ENCODE measurements around the gene PORCN.
A peak's percentile ranks its signal among the peaks of the same experiment; 100 is the strongest.

PORCN gene

GRCh38 chrX:48509245-48509590 lies 426 bp downstream of the PORCN start:
- no peaks in the 10 kb centered on the region for H4K20me1 ChIP-seq (ENCODE audit: insufficient read depth)
- no peak overlapping the region for H3K27ac ChIP-seq

DNA sequence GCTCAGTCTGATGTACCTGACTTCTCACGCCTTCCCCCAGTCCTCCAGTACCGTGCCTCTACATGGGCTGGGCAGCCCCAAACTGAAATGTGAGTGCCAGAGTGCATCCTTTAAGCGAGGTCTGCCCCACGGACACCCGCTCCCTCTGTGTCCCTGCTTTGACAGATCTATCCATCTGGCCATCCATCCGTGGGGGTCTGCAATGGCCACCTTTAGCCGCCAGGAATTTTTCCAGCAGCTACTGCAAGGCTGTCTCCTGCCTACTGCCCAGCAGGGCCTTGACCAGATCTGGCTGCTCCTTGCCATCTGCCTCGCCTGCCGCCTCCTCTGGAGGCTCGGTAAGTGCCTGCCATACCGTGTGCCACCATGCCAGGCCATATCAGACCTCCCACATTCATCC lies 827 bp downstream of the PORCN start:
- no peaks in the 10 kb centered on the region for H4K20me1 ChIP-seq (ENCODE audit: insufficient read depth)
- TF ChIP-seq, protein P1, sequence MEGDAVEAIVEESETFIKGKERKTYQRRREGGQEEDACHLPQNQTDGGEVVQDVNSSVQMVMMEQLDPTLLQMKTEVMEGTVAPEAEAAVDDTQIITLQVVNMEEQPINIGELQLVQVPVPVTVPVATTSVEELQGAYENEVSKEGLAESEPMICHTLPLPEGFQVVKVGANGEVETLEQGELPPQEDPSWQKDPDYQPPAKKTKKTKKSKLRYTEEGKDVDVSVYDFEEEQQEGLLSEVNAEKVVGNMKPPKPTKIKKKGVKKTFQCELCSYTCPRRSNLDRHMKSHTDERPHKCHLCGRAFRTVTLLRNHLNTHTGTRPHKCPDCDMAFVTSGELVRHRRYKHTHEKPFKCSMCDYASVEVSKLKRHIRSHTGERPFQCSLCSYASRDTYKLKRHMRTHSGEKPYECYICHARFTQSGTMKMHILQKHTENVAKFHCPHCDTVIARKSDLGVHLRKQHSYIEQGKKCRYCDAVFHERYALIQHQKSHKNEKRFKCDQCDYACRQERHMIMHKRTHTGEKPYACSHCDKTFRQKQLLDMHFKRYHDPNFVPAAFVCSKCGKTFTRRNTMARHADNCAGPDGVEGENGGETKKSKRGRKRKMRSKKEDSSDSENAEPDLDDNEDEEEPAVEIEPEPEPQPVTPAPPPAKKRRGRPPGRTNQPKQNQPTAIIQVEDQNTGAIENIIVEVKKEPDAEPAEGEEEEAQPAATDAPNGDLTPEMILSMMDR (conservative IDR thresholded peaks at IDR 0.05; ENCODE audit: low read depth, low read length), result no peak

More at GRCh38 chrX:48509245-48509590, 426 bp downstream of the PORCN start:
- H2AFZ ChIP-seq (ENCODE audit: low read depth), result peak overlapping the region; percentile 78; the same call in 1 of the 2 replicates
- H3K27me3 ChIP-seq (ENCODE audit: insufficient read depth, low read depth), result no peaks in the 10 kb centered on the region
- H3K4me1 ChIP-seq (ENCODE audit: low read depth, poor library complexity, severe bottlenecking), result peaks cover 3% of the 10 kb centered on the region
- peak overlapping the region; percentile 38 for H3K4me3 ChIP-seq (IDR thresholded peaks at IDR 0.05; ENCODE audit: insufficient read depth, low read depth, low read length)
- TF ChIP-seq, protein P1 (conservative IDR thresholded peaks at IDR 0.05; ENCODE audit: low read depth, low read length), result no peak
- H3K79me2 ChIP-seq (ENCODE audit: insufficient read depth, low read depth), result no peaks in the 10 kb centered on the region
- H3K4me2 ChIP-seq, result peak overlapping the region; percentile 48; the same call in 1 of the 2 replicates
- peak overlapping the region; percentile 37; the same call in 1 of the 2 replicates for H3K9ac ChIP-seq
- no peaks in the 10 kb centered on the region for H3K36me3 ChIP-seq (ENCODE audit: insufficient read depth)

DNA sequence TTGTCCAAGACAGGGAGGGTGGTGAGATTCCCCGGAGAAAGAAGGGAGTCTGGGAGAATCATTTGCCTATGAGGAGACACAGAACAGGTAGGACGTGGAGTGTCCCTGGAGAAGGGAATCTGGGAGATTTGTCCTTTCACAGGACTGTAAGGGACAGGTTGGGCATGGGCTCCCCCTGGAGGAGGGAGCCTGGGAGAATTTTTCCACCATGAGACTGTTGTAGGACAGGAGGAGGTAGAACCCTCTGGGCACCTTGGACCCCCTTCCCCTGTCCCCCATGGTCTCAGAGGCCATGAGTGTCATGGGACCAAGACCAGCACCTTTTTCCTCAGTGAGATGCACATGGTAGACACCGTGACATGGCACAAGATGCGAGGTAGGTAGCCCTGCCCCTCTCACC lies 2.8 kb downstream of the PORCN start:
- Histone ChIP-seq H3K27me3 (ENCODE audit: insufficient read depth, low read depth) (no peaks in the 10 kb centered on the region), H3K36me3 (ENCODE audit: insufficient read depth) (no peaks in the 10 kb centered on the region), H3K9ac (no peak overlapping the region), H4K20me1 (ENCODE audit: insufficient read depth) (no peaks in the 10 kb centered on the region), H2AFZ (ENCODE audit: low read depth) (no peak overlapping the region), H3K27ac (no peak overlapping the region), H3K4me3 (IDR thresholded peaks at IDR 0.05; ENCODE audit: insufficient read depth, low read depth, low read length) (no peak overlapping the region), H3K4me2 (no peak overlapping the region), H3K4me1 (ENCODE audit: low read depth, poor library complexity, severe bottlenecking) (peaks cover 3% of the 10 kb centered on the region), H3K79me2 (ENCODE audit: insufficient read depth, low read depth) (no peaks in the 10 kb centered on the region)
- TF ChIP-seq, protein P1 (conservative IDR thresholded peaks at IDR 0.05; ENCODE audit: low read depth, low read length), result 0 out of 2 replicates have a peak, but pooled peaks have one; percentile 27

More for the DNA sequence above, 827 bp downstream of the PORCN start:
- no peak overlapping the region for H3K9ac ChIP-seq
- no peaks in the 10 kb centered on the region for H3K79me2 ChIP-seq (ENCODE audit: insufficient read depth, low read depth)
- no peaks in the 10 kb centered on the region for H3K36me3 ChIP-seq (ENCODE audit: insufficient read depth)
- no peaks in the 10 kb centered on the region for H3K27me3 ChIP-seq (ENCODE audit: insufficient read depth, low read depth)
- peaks cover 3% of the 10 kb centered on the region for H3K4me1 ChIP-seq (ENCODE audit: low read depth, poor library complexity, severe bottlenecking)
- H3K4me2 ChIP-seq, result peak overlapping the region; percentile 48; the same call in 1 of the 2 replicates
- H2AFZ ChIP-seq (ENCODE audit: low read depth), result peak overlapping the region; percentile 78; the same call in 1 of the 2 replicates
- H3K27ac ChIP-seq, result no peak overlapping the region
- peak overlapping the region; percentile 38 for H3K4me3 ChIP-seq (IDR thresholded peaks at IDR 0.05; ENCODE audit: insufficient read depth, low read depth, low read length)

- H3K9ac ChIP-seq, result no peak overlapping the region
- H3K36me3 ChIP-seq (ENCODE audit: insufficient read depth), result no peaks in the 10 kb centered on the region
- H3K4me1 ChIP-seq (ENCODE audit: low read depth, poor library complexity, severe bottlenecking), result peaks cover 3% of the 10 kb centered on the region
- no peak overlapping the region for H3K4me2 ChIP-seq
- no peak overlapping the region for H3K4me3 ChIP-seq (IDR thresholded peaks at IDR 0.05; ENCODE audit: insufficient read depth, low read depth, low read length)
- no peaks in the 10 kb centered on the region for H4K20me1 ChIP-seq (ENCODE audit: insufficient read depth)
- TF ChIP-seq, protein P1 (conservative IDR thresholded peaks at IDR 0.05; ENCODE audit: low read depth, low read length), result no peak
- no peaks in the 10 kb centered on the region for H3K79me2 ChIP-seq (ENCODE audit: insufficient read depth, low read depth)
- H2AFZ ChIP-seq (ENCODE audit: low read depth), result no peak overlapping the region
- H3K27ac ChIP-seq, result no peak overlapping the region
- no peaks in the 10 kb centered on the region for H3K27me3 ChIP-seq (ENCODE audit: insufficient read depth, low read depth)
Measured at GRCh38 chrX:48512371-48512935, 3.7 kb downstream of the PORCN start.

All from KMS-11 (cell line).